Panc1 (cell line): ENCODE data around the gene CENPF.
"Not testable (repeated sequence)": the region's sequence is repeated elsewhere in the genome, so short reads cannot be mapped to it uniquely, and the experiment has no call there.

Source experiments
- REST ChIP-seq, 2 experiments: IDR thresholded peaks; 2 replicates each; pipeline ENCODE4 v1.6.1; 2011 to 2012; ENCODE audit warnings: low read depth in 2 of 2, control low read depth in 1 of 2, low read length in 1 of 2, mild to moderate bottlenecking in 1 of 2, moderate library complexity in 1 of 2; ENCODE audit not compliant: insufficient read depth in 1 of 2
- TF ChIP-seq, protein P1 (sequence below): fragments of 450-650 bp; IDR thresholded peaks from 2 replicates; pipeline ENCODE4 v1.5.1; 2017; ENCODE audit warnings: mild to moderate bottlenecking

- TF ChIP-seq, protein P1, sequence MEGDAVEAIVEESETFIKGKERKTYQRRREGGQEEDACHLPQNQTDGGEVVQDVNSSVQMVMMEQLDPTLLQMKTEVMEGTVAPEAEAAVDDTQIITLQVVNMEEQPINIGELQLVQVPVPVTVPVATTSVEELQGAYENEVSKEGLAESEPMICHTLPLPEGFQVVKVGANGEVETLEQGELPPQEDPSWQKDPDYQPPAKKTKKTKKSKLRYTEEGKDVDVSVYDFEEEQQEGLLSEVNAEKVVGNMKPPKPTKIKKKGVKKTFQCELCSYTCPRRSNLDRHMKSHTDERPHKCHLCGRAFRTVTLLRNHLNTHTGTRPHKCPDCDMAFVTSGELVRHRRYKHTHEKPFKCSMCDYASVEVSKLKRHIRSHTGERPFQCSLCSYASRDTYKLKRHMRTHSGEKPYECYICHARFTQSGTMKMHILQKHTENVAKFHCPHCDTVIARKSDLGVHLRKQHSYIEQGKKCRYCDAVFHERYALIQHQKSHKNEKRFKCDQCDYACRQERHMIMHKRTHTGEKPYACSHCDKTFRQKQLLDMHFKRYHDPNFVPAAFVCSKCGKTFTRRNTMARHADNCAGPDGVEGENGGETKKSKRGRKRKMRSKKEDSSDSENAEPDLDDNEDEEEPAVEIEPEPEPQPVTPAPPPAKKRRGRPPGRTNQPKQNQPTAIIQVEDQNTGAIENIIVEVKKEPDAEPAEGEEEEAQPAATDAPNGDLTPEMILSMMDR: not testable (repeated sequence)
- not testable (repeated sequence) for TF ChIP-seq REST (IDR thresholded peaks at IDR 0.05; ENCODE audit: insufficient read depth in 1 of 2, low read depth in 2 of 2, low read length in 1 of 2)
Observed at GRCh38 chr1:214608216-214608783, 5.3 kb downstream of the CENPF start.
